Astrocyte of the spinal cord (primary cell): ENCODE data around the gene ASCL4.

Source experiments
- DNase-seq: peaks from one replicate; pipeline ENCODE4 v3.0.0; 2011; ENCODE audit warnings: low read depth, low spot score
- H3K4me3 ChIP-seq: 2 replicates; pipeline ENCODE4 v1.5.1; 2011; ENCODE audit warnings: low read depth, mild to moderate bottlenecking, low read length, moderate library complexity
- in situ Hi-C: cut with HindIII; loops from 2 replicates; pipeline ENCODE4 v1.10.0; 2017; ENCODE audit warnings: low sequenced_read_pairs
- TF ChIP-seq, protein P1 (sequence below): IDR thresholded peaks from 2 replicates; pipeline ENCODE4 v1.5.1; 2012; ENCODE audit warnings: low read depth, mild to moderate bottlenecking, low read length, inconsistent platforms

The ASCL4 gene

DNA sequence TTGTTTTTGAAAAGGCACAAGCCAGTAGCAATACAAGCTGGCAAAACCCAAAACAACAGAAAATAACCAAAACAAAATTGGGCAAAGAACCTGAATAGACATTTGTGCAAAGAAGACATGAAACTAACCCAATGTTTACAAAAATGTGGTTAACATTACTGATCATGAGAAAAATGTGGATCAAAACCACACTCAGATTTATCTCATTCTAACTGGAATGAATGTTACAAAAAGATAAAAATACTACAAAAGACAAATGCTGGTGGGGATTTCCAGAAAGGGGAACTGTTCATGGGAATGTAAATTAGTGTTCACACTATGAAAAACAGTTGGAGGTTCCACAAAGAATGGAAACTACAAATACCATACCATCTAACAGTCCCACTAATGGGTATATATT is 26.6 kb downstream of the ASCL4 start:
- no peak overlapping the region for H3K4me3 ChIP-seq
- TF ChIP-seq, protein P1, sequence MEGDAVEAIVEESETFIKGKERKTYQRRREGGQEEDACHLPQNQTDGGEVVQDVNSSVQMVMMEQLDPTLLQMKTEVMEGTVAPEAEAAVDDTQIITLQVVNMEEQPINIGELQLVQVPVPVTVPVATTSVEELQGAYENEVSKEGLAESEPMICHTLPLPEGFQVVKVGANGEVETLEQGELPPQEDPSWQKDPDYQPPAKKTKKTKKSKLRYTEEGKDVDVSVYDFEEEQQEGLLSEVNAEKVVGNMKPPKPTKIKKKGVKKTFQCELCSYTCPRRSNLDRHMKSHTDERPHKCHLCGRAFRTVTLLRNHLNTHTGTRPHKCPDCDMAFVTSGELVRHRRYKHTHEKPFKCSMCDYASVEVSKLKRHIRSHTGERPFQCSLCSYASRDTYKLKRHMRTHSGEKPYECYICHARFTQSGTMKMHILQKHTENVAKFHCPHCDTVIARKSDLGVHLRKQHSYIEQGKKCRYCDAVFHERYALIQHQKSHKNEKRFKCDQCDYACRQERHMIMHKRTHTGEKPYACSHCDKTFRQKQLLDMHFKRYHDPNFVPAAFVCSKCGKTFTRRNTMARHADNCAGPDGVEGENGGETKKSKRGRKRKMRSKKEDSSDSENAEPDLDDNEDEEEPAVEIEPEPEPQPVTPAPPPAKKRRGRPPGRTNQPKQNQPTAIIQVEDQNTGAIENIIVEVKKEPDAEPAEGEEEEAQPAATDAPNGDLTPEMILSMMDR: no peak
- in situ Hi-C loops: no loop called here
- DNase-seq: peak; percentile 10

GRCh38 chr12:107803092-107803491 is 28.6 kb downstream of the ASCL4 start:
- no peak overlapping the region for H3K4me3 ChIP-seq
- TF ChIP-seq, protein P1: no peak
- DNase-seq: no peak
- in situ Hi-C loops: no loop called here

DNA sequence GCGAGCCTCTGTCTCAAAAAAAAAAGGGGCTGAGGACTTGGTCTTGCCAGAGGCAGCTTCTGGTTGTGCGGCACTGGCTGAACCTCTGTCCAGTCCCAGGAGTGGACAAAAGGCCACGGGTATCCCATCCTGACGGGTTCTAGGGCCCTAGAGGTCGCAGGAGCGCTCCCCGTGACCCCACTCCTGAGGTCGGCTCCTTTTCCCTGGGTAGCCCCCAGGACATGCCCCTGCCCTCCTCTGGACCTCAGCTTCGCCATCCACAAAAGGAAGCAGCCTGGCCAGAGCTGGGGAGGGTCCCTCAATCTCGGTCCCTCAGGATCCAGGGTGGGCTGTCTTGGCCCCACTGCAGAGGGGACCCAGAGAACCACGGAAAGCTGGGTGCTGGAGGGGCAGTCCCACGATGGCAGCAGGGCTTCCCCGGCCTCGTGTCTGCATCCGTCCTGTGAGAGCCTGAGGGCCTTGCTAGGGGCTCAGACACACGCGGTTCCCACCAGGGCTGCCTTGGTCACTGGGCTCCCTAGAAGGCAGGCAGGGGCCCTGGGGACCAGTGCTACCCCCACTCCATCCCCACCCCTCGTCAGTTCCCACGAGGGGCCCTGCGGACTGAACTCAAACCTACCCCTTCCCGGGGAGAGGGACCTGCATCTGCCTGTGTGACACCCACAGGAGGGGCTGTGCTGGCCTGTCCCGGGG is 31.1 kb downstream of the ASCL4 start:
- in situ Hi-C loops: no loop called here
- TF ChIP-seq, protein P1: no peak
- no peak overlapping the region for H3K4me3 ChIP-seq
- no peak for DNase-seq

GRCh38 chr12:107807471-107808150 is 33.1 kb downstream of the ASCL4 start:
- in situ Hi-C loops: no loop called here
- TF ChIP-seq, protein P1: no peak
- DNase-seq: no peak
- no peak overlapping the region for H3K4me3 ChIP-seq

- no peak overlapping the region for H3K4me3 ChIP-seq
- TF ChIP-seq, protein P1: no peak
- DNase-seq: no peak
- in situ Hi-C loops: no loop called here
These were observed 42.7 kb downstream of the ASCL4 start for GRCh38 chr12:107817250-107817649.

DNA sequence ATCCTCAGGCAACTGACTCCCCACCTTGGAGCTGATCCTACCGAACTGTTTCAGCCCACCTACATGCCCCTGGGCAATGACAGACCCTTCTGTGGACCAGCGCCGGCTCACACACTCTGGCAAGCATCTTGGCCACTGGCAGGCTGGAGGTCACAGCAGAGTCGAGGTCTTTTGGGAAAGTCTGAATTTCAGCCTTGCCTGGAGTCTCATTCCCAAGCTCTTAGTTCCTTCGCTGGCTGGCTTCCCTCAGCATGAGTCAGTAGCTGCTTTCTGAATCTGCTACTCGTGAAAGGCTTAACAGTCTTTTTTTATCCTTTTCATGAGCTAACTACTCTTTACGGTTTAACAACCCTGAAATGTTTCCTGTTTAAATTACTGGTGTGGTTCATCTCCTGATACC is 44.5 kb downstream of the ASCL4 start:
- no peak overlapping the region for H3K4me3 ChIP-seq
- TF ChIP-seq, protein P1: no peak
- in situ Hi-C loops: no loop called here
- DNase-seq: peak; percentile 13
